Measurements from ENCODE around the gene CHRNB2.

DNA sequence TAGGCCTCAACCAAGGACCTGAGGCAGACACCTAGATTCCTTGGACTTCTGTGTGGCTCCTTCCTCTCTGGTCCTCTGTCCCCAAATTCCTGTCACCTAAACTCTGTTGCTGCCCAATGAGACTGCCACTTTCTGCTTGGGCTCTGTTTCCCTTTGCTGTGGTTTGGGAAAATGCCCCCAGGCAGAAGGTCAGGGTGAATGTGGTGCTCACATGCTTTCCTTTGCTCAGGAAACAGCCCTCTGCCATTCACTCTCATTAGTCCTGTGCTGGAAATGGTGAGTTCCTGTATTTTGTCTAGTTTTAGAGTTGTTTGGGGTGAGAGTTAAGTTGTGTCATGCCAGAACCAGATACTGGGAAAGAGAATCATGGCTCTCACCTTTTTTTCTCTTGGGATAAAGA, 42.7 kb upstream of the CHRNB2 start:
- TF ChIP-seq POLR2AphosphoS5 (IDR thresholded peaks at IDR 0.05) (no peak), TAF1 (IDR thresholded peaks at IDR 0.05; ENCODE audit: low read depth) (no peak), EP300 (conservative IDR thresholded peaks at IDR 0.05; ENCODE audit: poor library complexity, severe bottlenecking) (no peak), SMC3 (conservative IDR thresholded peaks at IDR 0.05; ENCODE audit: poor library complexity) (no peak), EZH2 (IDR thresholded peaks at IDR 0.05; ENCODE audit: borderline replicate concordance, insufficient read depth, low read length, poor library complexity, severe bottlenecking) (no peak), MXI1 (conservative IDR thresholded peaks at IDR 0.05; ENCODE audit: poor library complexity, severe bottlenecking) (no peak), RAD21 (conservative IDR thresholded peaks at IDR 0.05) (no peak)
- TF ChIP-seq, protein P1, sequence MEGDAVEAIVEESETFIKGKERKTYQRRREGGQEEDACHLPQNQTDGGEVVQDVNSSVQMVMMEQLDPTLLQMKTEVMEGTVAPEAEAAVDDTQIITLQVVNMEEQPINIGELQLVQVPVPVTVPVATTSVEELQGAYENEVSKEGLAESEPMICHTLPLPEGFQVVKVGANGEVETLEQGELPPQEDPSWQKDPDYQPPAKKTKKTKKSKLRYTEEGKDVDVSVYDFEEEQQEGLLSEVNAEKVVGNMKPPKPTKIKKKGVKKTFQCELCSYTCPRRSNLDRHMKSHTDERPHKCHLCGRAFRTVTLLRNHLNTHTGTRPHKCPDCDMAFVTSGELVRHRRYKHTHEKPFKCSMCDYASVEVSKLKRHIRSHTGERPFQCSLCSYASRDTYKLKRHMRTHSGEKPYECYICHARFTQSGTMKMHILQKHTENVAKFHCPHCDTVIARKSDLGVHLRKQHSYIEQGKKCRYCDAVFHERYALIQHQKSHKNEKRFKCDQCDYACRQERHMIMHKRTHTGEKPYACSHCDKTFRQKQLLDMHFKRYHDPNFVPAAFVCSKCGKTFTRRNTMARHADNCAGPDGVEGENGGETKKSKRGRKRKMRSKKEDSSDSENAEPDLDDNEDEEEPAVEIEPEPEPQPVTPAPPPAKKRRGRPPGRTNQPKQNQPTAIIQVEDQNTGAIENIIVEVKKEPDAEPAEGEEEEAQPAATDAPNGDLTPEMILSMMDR (IDR thresholded peaks at IDR 0.05; ENCODE audit: poor library complexity, severe bottlenecking), result no peak
- TF ChIP-seq, protein P2, sequence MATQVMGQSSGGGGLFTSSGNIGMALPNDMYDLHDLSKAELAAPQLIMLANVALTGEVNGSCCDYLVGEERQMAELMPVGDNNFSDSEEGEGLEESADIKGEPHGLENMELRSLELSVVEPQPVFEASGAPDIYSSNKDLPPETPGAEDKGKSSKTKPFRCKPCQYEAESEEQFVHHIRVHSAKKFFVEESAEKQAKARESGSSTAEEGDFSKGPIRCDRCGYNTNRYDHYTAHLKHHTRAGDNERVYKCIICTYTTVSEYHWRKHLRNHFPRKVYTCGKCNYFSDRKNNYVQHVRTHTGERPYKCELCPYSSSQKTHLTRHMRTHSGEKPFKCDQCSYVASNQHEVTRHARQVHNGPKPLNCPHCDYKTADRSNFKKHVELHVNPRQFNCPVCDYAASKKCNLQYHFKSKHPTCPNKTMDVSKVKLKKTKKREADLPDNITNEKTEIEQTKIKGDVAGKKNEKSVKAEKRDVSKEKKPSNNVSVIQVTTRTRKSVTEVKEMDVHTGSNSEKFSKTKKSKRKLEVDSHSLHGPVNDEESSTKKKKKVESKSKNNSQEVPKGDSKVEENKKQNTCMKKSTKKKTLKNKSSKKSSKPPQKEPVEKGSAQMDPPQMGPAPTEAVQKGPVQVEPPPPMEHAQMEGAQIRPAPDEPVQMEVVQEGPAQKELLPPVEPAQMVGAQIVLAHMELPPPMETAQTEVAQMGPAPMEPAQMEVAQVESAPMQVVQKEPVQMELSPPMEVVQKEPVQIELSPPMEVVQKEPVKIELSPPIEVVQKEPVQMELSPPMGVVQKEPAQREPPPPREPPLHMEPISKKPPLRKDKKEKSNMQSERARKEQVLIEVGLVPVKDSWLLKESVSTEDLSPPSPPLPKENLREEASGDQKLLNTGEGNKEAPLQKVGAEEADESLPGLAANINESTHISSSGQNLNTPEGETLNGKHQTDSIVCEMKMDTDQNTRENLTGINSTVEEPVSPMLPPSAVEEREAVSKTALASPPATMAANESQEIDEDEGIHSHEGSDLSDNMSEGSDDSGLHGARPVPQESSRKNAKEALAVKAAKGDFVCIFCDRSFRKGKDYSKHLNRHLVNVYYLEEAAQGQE (IDR thresholded peaks at IDR 0.05; ENCODE audit: borderline replicate concordance), result no peak

Data from neural cell (in vitro differentiated cells).